ENCODE data around the gene D2HGDH.
A peak's percentile ranks its signal among the peaks of the same experiment; 100 is the strongest.

The D2HGDH gene

DNA sequence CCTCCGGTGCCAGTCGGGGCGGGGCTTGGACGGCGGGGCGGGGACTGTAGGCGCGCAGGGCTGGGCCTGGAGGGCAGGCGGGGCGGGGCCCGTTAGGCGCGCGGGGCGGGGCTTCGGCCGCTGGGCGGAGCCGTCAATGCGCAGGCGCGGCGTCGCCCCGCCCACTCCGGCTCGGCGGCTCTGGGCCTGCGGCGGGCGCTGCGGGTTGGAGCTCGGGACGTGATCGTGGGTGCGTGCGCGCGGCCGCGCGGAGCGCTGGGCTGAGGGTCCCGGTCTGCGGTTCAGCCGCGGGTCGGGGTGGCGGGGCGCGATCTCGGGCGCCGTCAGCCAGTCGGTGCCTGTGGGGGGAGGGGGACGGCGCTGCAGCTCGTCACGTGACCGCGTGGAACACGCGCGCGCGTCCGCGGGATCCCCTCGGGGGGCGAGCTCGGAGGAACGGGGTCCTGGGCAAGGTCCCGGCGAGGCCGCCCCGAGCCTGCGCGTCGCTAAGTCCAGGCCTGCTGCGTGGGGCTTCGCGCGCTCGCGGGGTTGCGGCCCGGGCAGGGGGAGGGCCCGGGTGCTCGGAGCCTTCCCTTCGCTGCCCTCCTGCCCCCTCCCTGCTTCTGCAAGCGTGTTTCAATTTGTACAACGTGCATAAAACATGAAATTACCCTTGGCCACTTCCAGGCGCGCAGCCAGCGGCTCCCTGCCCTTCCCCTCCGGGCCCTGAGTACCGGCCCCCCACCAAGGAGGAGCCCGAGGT, at the start of gene D2HGDH:
Gene D2HGDH (plus strand): TSS at position 164 of the 742 bp plus-strand sequence. CDS start 595 bp downstream, outside the sequence.
- peak; percentile 68 for DNase-seq (ENCODE audit: low spot score)

GRCh38 chr2:241686324-241686649, 48.1 kb upstream of the D2HGDH start:
- no peak for DNase-seq (ENCODE audit: low spot score)

- peak; percentile 93 for DNase-seq (ENCODE audit: low spot score)
Measured at GRCh38 chr2:241686650-241687425, 47.6 kb upstream of the D2HGDH start, which contains the start of gene DTYMK. DTYMK (minus strand) TSS chr2:241686815; CDS start chr2:241686783, 32 bp downstream.

DNA sequence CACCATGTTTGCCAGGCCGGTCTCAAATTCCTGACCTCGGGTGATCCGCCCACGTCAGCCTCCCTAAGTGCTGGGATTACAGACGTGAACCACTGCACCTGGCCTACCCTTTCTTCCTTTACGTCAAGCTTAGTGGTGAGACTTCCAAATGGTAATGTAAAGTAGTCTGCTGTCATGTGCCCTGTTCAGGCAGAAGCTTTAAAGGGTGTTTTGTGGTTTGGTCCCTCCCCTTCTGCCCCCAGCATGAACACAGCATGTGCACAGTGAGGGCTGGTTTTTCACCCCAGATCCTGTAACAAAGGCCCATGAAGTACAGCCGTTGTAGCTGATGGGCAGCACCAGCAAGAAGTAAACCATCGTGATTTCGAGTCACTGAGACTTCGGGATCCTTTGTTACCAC, 45.1 kb upstream of the D2HGDH start:
- no peak for DNase-seq (ENCODE audit: low spot score)

- no peak for DNase-seq (ENCODE audit: low spot score)
Measured at GRCh38 chr2:241690202-241690717, 44.2 kb upstream of the D2HGDH start.

DNA sequence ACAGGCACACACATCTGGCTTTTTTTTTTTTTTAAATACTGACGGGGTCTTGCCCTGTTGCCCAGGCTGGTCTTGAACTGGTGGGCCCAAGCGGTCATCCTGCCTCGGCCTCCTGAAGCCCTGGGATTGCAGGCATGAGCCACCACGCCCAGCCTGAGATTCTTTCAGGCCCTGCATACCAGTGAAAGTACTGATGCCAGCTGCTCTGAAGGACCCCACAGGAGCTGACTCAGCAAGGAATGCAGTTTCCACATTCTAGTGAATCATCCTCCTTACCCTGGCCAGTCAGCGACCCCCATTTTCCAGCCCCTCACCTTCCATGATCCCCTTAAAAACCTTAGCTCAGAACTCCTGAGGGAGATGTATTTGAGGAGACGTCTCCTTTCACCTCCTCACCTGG, 42.0 kb upstream of the D2HGDH start:
- no peak for DNase-seq (ENCODE audit: low spot score)

GRCh38 chr2:241695651-241696050, 38.8 kb upstream of the D2HGDH start:
- no peak for DNase-seq (ENCODE audit: low spot score)

GRCh38 chr2:241701149-241701398, 33.4 kb upstream of the D2HGDH start:
- DNase-seq (ENCODE audit: low spot score), result no peak

- DNase-seq (ENCODE audit: low spot score), result peak; percentile 90
Measured at GRCh38 chr2:241701399-241702154, 32.9 kb upstream of the D2HGDH start, which contains the start of gene ING5. ING5 (plus strand) TSS chr2:241702039; CDS start chr2:241702066, 27 bp downstream.

DNA sequence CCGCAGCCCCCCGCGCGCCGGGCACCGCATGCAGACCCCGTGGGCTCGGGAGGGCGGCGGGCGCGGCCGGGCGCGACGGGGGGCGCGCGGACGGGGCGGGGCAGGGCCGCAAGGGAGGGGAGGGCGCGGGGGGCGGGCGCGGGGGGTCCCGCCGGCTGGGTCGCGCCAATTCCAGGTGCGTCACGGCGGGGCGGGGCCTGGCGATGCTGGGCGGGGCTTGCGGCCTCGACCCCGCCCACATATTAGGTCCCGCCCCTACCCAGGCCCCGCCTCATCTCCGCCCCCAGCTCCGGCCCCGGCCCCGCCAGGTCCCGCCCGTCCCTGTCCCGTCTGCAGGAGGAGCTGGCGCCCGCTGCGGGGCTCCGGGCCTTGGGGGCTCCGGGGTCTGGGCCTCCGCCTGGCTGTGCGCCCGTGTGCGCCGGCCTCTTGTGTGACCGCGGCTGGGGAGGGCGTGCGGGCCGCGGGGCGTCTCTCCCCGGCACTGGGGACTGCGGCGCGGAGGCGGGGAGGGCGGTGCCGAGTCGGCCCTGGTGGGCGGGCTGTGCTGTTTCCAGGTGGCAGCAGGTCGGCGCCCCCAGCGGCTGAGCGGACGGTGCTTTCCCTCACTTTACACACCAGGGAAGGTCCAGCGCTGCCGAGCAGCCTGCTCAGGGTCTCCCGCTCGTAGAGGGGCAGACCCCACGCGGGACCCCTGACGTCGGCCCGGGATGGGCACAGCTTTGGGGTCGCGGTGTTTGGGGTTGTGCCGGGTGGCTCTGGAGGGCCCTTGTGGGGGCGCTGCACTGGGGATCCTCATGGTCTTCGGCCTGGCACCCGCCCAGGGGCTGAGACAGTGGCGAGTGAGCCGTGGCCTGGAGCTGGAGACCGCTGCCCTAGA, 32.0 kb upstream of the D2HGDH start:
- DNase-seq (ENCODE audit: low spot score), result peak; percentile 83

DNA sequence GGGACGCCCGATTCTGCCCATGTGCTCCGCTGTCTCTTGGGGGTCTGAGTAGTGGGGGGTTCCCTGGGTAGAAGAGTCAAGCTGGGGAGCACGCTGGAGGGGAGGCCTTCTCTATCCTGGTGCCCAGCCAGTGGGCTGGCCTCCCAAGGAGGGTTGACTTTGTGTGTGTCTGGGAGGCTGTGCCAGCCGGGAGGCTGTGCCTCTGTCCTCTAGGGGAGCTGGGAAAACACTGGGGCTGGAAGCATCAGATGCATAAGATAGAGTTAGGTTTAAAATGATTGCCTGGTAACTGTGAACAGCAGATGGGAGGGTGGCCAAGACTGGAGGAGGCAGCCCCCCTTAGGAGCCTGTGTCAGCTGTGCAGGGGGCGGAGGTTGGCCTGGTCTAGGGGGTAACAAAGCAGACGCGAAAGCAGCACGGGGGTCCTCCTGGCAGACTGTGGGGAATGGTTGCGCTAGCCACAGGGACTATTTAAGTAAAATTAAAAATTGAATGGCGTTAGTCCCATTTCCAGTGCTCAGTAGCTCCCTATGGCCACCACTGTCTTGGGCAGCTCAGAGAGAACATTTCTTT, 31.3 kb upstream of the D2HGDH start:
- no peak for DNase-seq (ENCODE audit: low spot score)

DNA sequence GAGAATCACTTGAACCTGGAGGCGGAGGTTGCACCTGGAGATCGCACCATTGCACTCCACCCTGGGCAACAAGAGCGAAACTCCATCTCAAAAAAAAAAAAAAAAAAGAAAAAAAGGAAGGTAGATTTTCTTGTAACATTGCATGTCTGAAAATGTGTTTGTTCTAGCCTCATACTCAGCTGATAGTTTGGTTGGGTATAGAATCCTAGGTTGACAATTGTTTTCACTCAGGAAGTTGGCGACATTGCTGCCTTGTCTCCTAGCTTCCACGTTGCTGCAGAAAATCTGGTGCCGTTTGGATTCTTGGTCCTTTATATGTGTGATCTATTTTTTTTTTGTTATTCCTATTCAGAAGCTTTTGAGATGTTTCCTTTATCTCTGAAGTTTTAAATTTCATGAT, 27.9 kb upstream of the D2HGDH start:
- DNase-seq (ENCODE audit: low spot score), result no peak

- DNase-seq (ENCODE audit: low spot score), result no peak
Measured at GRCh38 chr2:241708879-241709278, 25.6 kb upstream of the D2HGDH start.

GRCh38 chr2:241719093-241719492, 15.3 kb upstream of the D2HGDH start:
- no peak for DNase-seq (ENCODE audit: low spot score)

- no peak for DNase-seq (ENCODE audit: low spot score)
Measured at GRCh38 chr2:241720099-241720498, 14.3 kb upstream of the D2HGDH start.

- DNase-seq (ENCODE audit: low spot score), result no peak
Measured at GRCh38 chr2:241720560-241720959, 13.9 kb upstream of the D2HGDH start.

GRCh38 chr2:241721852-241722251, 12.6 kb upstream of the D2HGDH start:
- DNase-seq (ENCODE audit: low spot score), result no peak

DNA sequence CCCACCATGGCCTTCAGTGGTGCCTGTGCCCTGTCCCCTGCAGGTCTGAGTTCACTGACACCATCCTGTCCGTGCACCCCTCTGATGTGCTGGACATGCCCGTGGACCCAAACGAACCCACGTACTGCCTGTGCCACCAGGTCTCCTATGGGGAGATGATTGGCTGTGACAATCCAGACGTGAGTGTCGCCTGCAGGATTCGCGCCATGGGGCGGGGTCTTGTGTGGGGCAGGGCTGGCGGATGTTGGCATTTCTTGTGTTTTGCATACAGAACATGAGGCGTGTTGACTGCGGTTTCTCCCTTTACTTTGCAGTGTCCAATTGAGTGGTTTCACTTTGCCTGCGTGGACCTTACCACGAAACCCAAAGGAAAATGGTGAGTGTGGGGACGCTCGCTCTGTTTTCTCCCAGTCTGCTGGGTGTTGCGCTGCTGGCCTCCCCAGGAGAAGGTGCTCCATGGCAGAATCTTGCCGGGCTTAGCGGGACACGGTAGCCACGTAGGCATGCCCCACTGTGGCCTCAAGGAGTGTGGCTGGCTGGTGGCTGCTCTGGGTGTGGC, 11.5 kb upstream of the D2HGDH start:
- no peak for DNase-seq (ENCODE audit: low spot score)

DNA sequence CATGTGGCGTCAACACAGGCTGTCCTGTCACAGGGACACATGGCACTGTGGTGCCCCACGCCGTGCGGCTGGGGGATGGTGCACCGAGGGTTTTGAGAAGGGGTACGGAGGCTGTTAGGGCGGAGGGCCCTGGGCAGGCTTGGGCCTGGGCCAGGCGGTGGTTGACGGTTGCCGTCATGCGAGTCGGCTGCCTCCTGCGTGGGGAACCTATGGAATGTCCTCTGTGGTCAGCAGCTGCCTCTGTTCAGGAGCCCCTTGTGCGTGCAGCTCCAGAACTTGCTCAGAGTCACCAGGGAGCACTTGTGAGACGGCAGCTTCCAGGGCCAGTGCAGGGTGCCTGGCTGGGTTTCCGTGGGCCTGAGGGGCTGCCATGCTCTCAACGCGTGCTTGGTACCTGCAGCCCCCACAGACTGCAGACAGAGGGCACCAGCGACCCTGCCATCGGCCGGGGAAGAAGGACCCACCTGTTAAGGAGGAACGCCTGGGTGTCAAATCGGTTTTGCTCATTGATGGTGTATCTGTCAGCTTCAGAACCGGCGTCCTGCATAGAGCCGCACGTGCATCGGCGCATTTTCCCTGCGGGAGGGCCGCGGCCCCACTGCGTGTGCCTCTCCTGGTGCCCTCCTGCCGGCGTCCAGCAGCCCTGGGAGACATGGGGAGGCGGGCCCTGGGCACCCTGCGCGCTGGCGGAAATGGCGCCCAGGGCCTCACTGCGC, 10.0 kb upstream of the D2HGDH start:
- DNase-seq (ENCODE audit: low spot score), result no peak

All from SW480 (cell line).